Keratinocyte (primary cell): ENCODE results near the gene COL6A2. TPM values are rescaled to one million over a fixed set of nuclear protein-coding genes. Genes with fewer than 3 reads are reported as not detected.

Experiments
- DNase-seq: peaks from one replicate; pipeline ENCODE4 v3.0.0-alpha.2; 2011; ENCODE audit warnings: low read depth, missing footprints, low spot score
- FAIRE-seq: peaks from 2 replicates; lab custom pipeline; 2011; peaks lifted over from hg19 to GRCh38; lab: Jason Lieb, UNC
- H2AFZ ChIP-seq: 2 replicates; pipeline ENCODE4 v1.6.0; 2012; ENCODE audit warnings: low read length, control low read depth, inconsistent platforms; ENCODE audit not compliant: control insufficient read depth
- H3K27ac ChIP-seq: 2 replicates; pipeline ENCODE4 v1.5.1; 2011; ENCODE audit warnings: low read length; ENCODE audit not compliant: control insufficient read depth, insufficient read depth
- H3K27me3 ChIP-seq: 3 replicates; pipeline ENCODE4 v1.6.0; 2011; ENCODE audit warnings: low read length; ENCODE audit not compliant: control insufficient read depth, insufficient read depth; ENCODE audit errors: extremely low read depth
- H3K36me3 ChIP-seq, 2 experiments: 2 replicates in 1 of 2; 3 replicates in 1 of 2; pipeline ENCODE4 v1.5.1; 2011; ENCODE audit warnings: low read length in 2 of 2, mild to moderate bottlenecking in 1 of 2; ENCODE audit not compliant: control insufficient read depth in 2 of 2, insufficient read depth in 2 of 2; ENCODE audit errors: extremely low read depth in 1 of 2
- H3K4me1 ChIP-seq: 3 replicates; pipeline ENCODE4 v1.5.1; 2011; ENCODE audit warnings: low read length; ENCODE audit not compliant: control insufficient read depth, insufficient read depth; ENCODE audit errors: extremely low read depth
- H3K4me2 ChIP-seq: 3 replicates; pipeline ENCODE4 v1.6.0; 2011; ENCODE audit warnings: low read depth, low read length; ENCODE audit not compliant: control insufficient read depth, insufficient read depth; ENCODE audit errors: extremely low read depth
- H3K4me3 ChIP-seq, 3 experiments: fragments of 200-600 bp in 1 of 3; sonication (generic) in 1 of 3; 2 replicates in 2 of 3; 3 replicates in 1 of 3; pipeline ENCODE4 v1.5.1; 2011 to 2016; ENCODE audit warnings: low read length in 3 of 3, mild to moderate bottlenecking in 3 of 3, control low read depth in 2 of 3, inconsistent platforms in 1 of 3, low read depth in 1 of 3, mixed read lengths in 1 of 3, mixed run types in 1 of 3, moderate library complexity in 1 of 3; ENCODE audit not compliant: control insufficient read depth in 2 of 3, insufficient read depth in 2 of 3; ENCODE audit errors: extremely low read depth in 1 of 3
- H3K79me2 ChIP-seq: 2 replicates; pipeline ENCODE4 v1.6.0; 2012; ENCODE audit warnings: low read length; ENCODE audit not compliant: control insufficient read depth, insufficient read depth
- H3K9ac ChIP-seq: 3 replicates; pipeline ENCODE4 v1.6.0; 2011; ENCODE audit warnings: low read length; ENCODE audit not compliant: control insufficient read depth, insufficient read depth; ENCODE audit errors: extremely low read depth
- H3K9me1 ChIP-seq: 3 replicates; pipeline ENCODE4 v1.6.0; 2011; ENCODE audit warnings: low read length; ENCODE audit not compliant: control insufficient read depth, insufficient read depth; ENCODE audit errors: extremely low read depth
- H3K9me3 ChIP-seq: 2 replicates; pipeline ENCODE4 v1.5.1; 2012; ENCODE audit warnings: low read depth, low read length; ENCODE audit not compliant: control insufficient read depth
- H4K20me1 ChIP-seq: 3 replicates; pipeline ENCODE4 v1.6.0; 2011; ENCODE audit warnings: low read length; ENCODE audit not compliant: control insufficient read depth, insufficient read depth; ENCODE audit errors: extremely low read depth
- EZH2 ChIP-seq: IDR thresholded peaks from one replicate; pipeline ENCODE4 v1.6.1; 2012; ENCODE audit warnings: inconsistent platforms, mild to moderate bottlenecking, low read length, moderate library complexity
- dilution Hi-C: fragments of 300-500 bp; cut with MboI; formaldehyde crosslinking; loops from one replicate; pipeline ENCODE4 v1.7.0; 2020; ENCODE audit warnings: low sequenced_read_pairs; ENCODE audit not compliant: extremely low pct_ligation_motif_present
- polyA plus RNA-seq, 5 experiments: library from polyadenylated mRNA; depleted of rRNA in 3 of 5; stranded (reverse) in 3 of 5; stranded (forward) in 1 of 5; unstranded in 1 of 5; fragments of >200 nt; gene quantifications; 1 replicate in 1 of 5; 2 replicates in 3 of 5; 3 replicates in 1 of 5; pipeline versions ENCODE4 v1.2.1 to v1.2.3, GENCODE V29; 2011 to 2012; ENCODE audit warnings: missing spikeins in 2 of 5, low read depth in 1 of 5, low replicate concordance in 1 of 5
- TF ChIP-seq, protein P1 (sequence below), 3 experiments: IDR thresholded peaks in 1 of 3; conservative IDR thresholded peaks in 1 of 3; optimal IDR thresholded peaks in 1 of 3; 2 replicates in 2 of 3; 3 replicates in 1 of 3; pipeline versions ENCODE3 to v1.5.1; 2011; ENCODE audit warnings: low read length in 3 of 3, mild to moderate bottlenecking in 3 of 3, moderate library complexity in 2 of 3, control low read depth in 1 of 3, inconsistent platforms in 1 of 3; ENCODE audit not compliant: insufficient read depth in 2 of 3; ENCODE audit errors: extremely low read depth in 1 of 3

The COL6A2 gene
- polyA plus RNA-seq, 1 donor (not counting 4 experiments of a cell fraction or from before 2014, with no cell fraction given): 0.03 TPM

DNA sequence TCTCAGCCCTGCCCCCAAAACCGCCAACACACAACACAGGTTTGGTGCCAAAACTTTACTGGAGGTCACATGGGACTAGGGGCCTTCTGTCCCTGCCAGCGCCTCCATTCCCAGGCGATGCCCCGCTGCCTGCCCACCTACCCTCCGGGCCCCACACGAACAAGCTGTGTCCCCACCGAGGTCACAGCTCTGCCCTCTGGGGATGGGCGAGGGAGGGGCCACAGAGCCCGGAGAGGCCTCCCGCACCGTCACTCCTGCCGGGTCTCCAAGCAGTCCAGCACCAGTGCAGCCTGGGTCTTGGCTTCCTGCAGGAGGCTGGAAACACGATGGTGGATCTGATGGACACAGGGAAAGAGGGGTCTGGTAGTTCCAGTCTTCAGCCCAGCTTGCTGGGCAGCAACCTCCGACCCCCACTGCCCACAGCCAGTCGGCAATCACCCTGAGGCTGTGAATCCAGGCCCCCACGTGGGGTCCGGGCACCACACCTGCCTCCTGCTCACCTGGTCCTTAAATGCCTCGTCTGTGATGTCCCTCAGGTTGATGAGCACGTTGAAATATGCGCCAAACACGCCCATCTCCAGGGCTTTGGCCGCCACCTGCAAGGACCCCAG lies 38.9 kb downstream of the COL6A2 start:
- Histone ChIP-seq H3K4me2 (no peak overlapping the region), H3K27ac (no peak overlapping the region), H3K36me3 (no peaks in the 10 kb centered on the region), H3K4me3 (no peak overlapping the region), H3K9ac (no peak overlapping the region), H3K4me1 (no peaks in the 10 kb centered on the region), H3K79me2 (no peaks in the 10 kb centered on the region), H3K9me3 (peaks cover 4% of the 10 kb centered on the region), H3K9me1 (no peaks in the 10 kb centered on the region), H3K27me3 (peaks cover 7% of the 10 kb centered on the region), H4K20me1 (no peaks in the 10 kb centered on the region), H2AFZ (no peak overlapping the region)
- DNase-seq (no peak), FAIRE-seq (no peak)
- TF ChIP-seq, protein P1, sequence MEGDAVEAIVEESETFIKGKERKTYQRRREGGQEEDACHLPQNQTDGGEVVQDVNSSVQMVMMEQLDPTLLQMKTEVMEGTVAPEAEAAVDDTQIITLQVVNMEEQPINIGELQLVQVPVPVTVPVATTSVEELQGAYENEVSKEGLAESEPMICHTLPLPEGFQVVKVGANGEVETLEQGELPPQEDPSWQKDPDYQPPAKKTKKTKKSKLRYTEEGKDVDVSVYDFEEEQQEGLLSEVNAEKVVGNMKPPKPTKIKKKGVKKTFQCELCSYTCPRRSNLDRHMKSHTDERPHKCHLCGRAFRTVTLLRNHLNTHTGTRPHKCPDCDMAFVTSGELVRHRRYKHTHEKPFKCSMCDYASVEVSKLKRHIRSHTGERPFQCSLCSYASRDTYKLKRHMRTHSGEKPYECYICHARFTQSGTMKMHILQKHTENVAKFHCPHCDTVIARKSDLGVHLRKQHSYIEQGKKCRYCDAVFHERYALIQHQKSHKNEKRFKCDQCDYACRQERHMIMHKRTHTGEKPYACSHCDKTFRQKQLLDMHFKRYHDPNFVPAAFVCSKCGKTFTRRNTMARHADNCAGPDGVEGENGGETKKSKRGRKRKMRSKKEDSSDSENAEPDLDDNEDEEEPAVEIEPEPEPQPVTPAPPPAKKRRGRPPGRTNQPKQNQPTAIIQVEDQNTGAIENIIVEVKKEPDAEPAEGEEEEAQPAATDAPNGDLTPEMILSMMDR (optimal IDR thresholded peaks at IDR 0.05 in 1 of 3, IDR thresholded peaks at IDR 0.05 in 1 of 3, conservative IDR thresholded peaks at IDR 0.05 in 1 of 3; ENCODE audit: extremely low read depth in 1 of 3, insufficient read depth in 2 of 3, low read length in 3 of 3): no peak
- TF ChIP-seq EZH2: no peak
- dilution Hi-C loops: no loop called here

DNA sequence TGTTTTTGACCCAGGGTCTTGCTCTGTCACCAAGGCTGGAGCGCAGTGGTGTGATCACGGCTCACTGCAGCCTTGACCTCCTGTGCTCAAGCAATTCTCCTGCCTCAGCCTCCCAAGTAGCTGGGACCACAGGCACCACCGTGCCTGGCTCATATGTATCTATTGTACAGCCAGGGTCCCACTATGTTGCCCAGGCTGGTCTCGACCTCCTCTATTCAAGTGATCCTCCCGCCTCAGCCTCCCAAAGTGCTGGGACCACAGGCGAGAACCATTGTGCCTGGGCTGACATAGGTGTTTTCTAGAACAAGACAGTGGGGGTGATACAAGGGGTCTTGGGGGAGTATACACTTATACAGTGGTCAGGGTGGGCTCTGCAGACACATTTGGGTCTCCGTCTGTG lies 40.0 kb downstream of the COL6A2 start:
- no peaks in the 10 kb centered on the region for H3K79me2 ChIP-seq
- no peaks in the 10 kb centered on the region for H3K9me3 ChIP-seq
- H3K9me1 ChIP-seq: no peaks in the 10 kb centered on the region
- no peaks in the 10 kb centered on the region for H3K36me3 ChIP-seq
- DNase-seq (no peak), FAIRE-seq (no peak)
- no peak for TF ChIP-seq EZH2
- TF ChIP-seq, protein P1 (optimal IDR thresholded peaks at IDR 0.05 in 1 of 3, IDR thresholded peaks at IDR 0.05 in 1 of 3, conservative IDR thresholded peaks at IDR 0.05 in 1 of 3; ENCODE audit: extremely low read depth in 1 of 3, insufficient read depth in 2 of 3, low read length in 3 of 3): no peak
- H3K4me3 ChIP-seq: no peak overlapping the region
- no peaks in the 10 kb centered on the region for H3K4me1 ChIP-seq
- no peak overlapping the region for H3K27ac ChIP-seq
- peaks cover 7% of the 10 kb centered on the region for H3K27me3 ChIP-seq
- H2AFZ ChIP-seq: no peak overlapping the region
- no peak overlapping the region for H3K9ac ChIP-seq
- no peaks in the 10 kb centered on the region for H4K20me1 ChIP-seq
- dilution Hi-C loops: no loop called here
- no peak overlapping the region for H3K4me2 ChIP-seq
